ENCODE measurements around the gene TRIM69. TPM values are rescaled to one million over a fixed set of nuclear protein-coding genes. Genes with fewer than 3 reads are reported as not detected.
"Not testable (repeated sequence)": the region's sequence is repeated elsewhere in the genome, so short reads cannot be mapped to it uniquely, and the experiment has no call there.

The TRIM69 gene
- total RNA-seq, 1 experiment from 2014 or later = 9.2 TPM

DNA sequence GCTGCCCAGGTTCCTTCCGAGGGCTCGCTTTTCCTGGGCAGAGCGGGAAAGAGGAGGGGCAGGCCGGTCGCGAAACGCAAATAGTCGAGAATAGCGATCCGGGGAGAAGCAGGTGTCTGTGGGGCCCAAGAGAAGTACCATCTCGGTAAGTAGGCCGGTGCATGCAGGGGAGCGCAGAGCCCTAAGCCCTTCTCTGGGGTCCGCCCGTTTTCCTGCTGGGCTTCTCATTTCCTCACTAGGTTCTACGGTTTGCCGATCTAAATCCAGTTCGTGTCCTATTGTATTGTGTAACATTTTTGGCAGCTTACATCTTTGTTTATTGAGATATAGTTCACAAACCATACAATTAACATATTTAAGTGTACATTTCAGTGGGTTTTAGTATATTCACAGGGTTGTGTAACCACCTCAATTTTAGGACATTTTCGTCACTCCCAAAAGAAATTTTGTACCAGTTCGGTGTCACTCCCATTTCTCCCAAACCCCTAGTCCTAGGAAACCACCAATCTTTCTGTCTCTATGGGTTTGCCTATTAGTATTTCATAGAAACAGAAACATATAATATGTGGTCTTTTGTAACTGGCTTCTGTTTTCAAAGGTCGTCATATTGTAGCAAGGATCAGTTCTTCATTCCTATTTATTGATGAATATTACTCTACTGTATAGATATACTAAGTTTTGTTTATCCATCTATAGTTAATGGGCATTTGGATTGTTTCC is 6.8 kb upstream of the TRIM69 start:
- in situ Hi-C loops (cut with HindIII; ENCODE audit: low sequenced_read_pairs) = no loop called here
- peak; percentile 34 for DNase-seq (ENCODE audit: low spot score)

DNA sequence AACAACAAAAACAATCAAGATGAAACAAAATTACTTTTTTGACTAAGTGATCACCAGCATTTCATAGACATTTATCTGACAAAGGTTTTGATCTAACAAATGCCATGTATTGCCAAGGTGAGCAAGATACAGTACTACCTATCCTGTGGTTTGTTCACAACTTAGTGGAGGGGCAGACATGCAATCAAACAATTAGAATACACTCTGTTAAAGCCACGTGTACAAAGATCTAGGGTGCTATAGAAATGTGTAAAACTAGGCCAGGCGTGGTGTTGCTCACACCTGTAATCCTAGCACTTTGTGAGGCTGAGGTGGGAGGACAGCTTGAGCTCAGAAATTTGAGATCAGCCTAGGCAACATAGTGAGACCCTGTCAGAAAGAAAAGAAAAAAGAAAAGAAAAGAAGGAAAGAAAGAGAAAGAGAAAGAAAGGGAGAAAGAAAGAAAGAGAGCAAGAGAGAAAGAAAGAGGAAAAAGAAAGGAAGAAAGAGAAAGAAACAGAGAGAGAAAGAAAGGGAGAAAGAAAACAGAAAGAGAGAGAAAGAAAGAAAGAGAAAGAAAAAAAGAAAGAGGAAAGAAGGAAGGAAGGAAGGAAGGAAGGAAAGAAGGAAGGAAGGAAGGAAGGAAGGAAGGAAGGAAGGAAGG is 1.4 kb upstream of the TRIM69 start:
- in situ Hi-C loops (cut with HindIII; ENCODE audit: low sequenced_read_pairs) = no loop called here
- DNase-seq (ENCODE audit: low spot score) = no peak

DNA sequence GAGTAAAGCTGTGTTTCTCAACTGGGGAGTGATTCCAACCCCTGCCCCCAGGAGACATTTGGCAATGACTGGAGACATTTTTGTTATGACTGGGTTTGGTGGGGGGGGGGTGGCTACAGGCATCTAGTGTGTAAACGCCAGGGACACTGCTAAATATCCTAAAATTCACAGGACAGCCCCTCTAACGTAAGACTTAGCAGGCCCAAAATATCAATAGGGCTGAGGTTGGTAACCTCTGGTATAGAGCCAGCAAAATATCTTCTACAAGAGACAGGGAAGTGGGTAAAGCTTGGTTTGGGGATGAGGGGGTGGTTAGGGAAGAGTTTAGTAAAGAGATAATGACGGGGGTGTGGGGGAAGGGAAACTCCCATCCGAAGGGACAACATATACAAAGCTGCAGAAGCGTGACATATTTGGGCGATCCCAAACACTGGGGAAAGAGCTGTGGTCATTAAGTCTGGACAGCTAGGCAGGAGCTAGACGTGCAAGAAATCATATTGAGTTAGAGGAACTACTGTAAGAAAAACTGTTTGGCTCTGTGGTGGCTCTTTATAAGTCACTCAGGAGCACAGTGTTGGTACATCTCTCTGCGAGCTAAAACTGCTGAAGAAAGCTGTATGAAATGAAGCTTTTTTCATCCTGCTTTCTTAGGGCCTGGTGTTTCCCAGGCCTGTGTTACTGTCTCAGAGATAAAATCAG is 697 bp upstream of the TRIM69 start:
- in situ Hi-C loops (cut with HindIII; ENCODE audit: low sequenced_read_pairs) = no loop called here
- DNase-seq (ENCODE audit: low spot score) = no peak

DNA sequence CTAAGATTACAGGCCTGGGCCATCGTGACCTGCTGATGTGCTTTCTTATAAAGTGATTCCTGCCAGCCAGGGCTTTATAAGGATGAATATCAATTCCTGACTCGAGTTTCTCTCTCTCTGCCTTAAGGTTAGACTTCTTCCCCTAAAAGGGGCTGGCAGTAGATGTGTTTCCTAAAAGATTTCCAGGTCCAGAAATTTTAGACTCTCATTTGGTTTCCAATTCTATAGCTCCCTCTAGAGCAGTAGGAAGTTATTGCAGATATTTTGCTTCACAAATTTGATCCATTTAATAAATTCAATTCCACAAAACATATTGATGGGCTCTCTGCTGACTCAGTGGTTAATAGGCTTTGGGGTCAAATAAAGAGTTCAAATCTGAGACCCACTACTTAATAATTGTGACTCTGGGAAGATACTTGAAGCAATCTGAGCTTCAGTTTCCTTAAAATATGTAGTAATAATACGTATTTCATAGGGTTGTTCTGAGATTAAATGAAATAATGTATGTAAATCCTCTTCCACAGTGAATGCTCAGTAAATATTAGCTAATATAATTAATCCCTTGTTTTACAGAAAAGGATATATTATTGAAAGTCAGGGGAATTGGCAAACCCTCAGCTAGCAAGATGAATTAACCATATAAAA is 2.1 kb downstream of the TRIM69 start:
- peak; percentile 45 for DNase-seq (ENCODE audit: low spot score)
- in situ Hi-C loops (cut with HindIII; ENCODE audit: low sequenced_read_pairs) = no loop called here

DNA sequence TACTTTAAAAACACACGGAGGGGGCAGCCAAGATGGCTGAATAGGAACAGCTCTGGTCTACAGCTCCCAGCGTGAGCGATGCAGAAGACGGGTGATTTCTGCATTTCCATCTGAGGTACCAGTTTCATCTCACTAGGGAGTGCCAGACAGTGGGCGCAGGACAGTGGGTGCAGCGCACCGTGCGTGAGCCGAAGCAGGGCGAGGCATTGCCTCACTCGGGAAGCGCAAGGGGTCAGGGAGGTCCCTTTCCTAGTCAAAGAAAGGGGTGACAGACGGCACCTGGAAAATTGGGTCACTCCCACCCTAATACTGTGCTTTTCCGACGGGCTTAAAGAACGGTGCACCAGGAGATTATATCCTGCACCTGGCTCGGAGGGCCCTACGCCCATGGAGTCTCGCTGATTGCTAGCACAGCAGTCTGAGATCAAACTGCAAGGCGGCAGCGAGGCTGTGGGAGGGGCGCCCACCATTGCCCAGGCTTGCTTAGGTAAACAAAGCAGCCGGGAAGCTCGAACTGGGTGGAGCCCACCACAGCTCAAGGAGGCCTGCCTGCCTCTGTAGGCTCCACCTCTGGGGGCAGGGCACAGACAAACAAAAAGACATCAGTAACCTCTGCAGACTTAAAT is 3.0 kb downstream of the TRIM69 start:
- in situ Hi-C loops (cut with HindIII; ENCODE audit: low sequenced_read_pairs); DNase-seq (ENCODE audit: low spot score): not testable (repeated sequence)

DNA sequence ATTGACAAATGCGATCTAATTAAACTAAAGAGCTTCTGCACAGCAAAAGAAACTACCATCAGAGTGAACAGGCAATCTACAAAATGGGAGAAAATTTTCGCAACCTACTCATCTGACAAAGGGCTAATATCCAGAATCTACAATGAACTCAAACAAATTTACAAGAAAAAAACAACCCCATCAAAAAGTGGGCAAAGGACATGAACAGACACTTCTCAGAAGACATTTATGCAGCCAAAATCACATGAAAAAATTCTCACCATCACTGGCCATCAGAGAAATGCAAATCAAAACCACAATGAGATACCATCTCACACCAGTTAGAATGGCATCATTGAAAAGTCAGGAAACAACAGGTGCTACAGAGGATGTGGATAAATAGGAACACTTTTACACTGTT is 7.1 kb downstream of the TRIM69 start:
- DNase-seq (ENCODE audit: low spot score); in situ Hi-C loops (cut with HindIII; ENCODE audit: low sequenced_read_pairs): not testable (repeated sequence)

DNA sequence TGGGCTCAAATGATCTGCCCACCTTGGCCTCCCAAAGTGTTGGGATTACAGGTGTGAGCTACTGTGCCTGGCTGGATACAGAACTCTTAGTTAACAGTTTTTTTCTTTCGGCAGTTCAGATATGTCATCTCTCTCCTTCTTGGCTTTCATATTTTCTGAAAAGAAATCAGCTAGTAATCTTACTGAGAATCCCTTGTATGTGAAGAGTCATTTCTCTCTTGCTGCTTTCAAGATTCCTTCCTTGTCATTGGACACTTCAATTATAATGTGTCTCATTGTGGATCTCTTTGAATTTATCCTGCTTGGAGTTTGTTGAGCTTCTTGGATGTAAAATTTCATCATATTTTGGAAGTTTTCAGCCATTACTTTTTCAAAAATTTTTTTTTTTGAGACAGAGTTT is 17.0 kb downstream of the TRIM69 start:
- in situ Hi-C loops (cut with HindIII; ENCODE audit: low sequenced_read_pairs) = no loop called here
- DNase-seq (ENCODE audit: low spot score) = no peak

DNA sequence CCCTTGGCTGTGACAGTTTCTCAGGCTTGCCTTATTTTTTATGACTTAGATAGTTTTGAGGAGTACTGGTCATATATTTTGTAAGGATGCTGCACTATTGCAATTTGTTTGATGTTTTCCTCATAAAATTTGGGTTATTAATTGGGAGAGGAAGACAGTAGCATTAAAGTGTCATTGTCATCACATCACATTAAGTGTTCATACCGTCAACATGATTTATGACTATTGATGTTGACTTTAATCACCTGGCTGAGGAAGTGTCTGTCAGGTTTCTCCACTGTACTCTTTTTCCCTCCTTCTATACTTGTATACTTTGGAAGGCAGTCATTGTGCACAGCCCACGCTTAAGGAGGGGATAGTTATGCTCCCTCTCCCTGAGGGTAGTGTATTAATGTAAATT is 26.9 kb downstream of the TRIM69 start:
- no peak for DNase-seq (ENCODE audit: low spot score)
- in situ Hi-C loops (cut with HindIII; ENCODE audit: low sequenced_read_pairs) = no loop called here

DNA sequence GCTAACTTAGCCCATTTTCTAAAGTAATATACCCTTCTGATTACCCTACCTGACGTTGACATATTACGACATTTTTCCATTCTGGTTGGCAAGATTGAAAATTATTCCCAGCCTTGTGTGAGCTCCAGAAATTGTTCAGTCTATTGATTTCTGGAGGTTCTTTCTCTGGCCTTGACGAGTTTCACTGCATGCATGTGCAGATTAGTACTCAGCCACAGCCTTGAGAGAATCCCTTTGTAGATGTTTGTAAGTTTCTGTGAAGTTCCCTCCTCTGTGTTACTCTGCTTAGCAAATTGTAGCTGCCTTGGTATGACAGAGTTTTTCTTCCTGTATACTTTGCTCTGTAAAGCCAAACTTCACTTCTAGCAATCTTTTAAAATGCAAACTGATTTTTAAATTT is 27.5 kb downstream of the TRIM69 start:
- DNase-seq (ENCODE audit: low spot score) = no peak
- in situ Hi-C loops (cut with HindIII; ENCODE audit: low sequenced_read_pairs) = no loop called here

DNA sequence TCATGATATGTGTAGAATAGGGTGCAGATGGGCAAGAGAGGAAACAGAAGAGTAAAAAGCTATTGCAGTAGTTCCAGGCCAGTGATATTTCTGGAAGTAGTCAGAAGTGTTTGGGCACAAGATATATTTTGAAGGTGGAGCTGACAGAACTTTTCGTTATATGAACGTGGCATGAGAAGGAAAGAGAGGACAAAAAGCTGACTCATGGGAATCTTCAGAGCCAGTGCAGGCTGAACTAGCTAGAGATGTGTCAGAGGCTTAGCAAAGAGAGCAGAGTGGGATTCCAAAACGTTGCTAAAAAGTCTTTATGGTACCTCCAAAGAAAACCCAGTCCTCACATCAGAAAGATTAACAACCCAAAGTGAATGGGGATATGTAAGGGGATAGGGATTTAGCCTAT is 28.7 kb downstream of the TRIM69 start:
- no peak for DNase-seq (ENCODE audit: low spot score)
- in situ Hi-C loops (cut with HindIII; ENCODE audit: low sequenced_read_pairs) = no loop called here

DNA sequence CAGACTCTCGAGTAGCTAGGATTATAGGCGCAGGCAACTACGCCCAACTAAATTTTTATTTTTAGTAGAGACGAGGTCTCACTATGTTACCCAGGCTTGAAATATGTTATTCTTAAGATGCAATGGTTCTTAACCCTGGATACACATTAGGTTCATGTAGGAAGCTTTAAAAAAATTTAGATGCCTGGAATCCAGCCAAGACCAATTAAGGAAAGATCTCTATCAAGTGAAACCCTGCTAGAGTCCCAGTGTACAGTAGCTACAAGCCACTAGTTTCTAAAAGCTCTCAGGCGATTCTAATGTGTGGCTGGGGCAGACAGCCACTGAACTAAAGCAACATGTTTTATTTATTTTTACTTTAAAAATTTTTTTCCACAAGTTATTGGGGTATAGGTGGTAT is 33.2 kb downstream of the TRIM69 start:
- DNase-seq (ENCODE audit: low spot score) = no peak
- in situ Hi-C loops (cut with HindIII; ENCODE audit: low sequenced_read_pairs) = no loop called here

DNA sequence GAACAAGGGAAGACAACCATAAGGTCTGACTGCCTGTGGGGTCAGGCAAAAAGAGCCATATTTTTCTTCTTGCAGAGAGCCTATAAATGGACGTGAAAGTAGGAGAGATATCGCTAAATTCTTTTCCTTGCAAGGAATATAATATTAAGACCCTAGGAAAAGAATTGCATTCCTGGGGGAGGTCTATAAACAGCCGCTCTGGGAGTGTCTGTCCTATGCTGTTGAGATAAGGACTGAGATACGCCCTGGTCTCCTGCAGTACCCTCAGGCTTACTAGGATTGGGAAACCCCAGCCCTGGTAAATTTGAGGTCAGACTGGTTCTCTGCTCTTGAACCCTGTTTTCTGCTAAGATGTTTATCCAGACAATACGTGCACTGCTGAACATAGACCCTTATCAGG is 34.4 kb downstream of the TRIM69 start:
- in situ Hi-C loops (cut with HindIII; ENCODE audit: low sequenced_read_pairs); DNase-seq (ENCODE audit: low spot score): not testable (repeated sequence)

DNA sequence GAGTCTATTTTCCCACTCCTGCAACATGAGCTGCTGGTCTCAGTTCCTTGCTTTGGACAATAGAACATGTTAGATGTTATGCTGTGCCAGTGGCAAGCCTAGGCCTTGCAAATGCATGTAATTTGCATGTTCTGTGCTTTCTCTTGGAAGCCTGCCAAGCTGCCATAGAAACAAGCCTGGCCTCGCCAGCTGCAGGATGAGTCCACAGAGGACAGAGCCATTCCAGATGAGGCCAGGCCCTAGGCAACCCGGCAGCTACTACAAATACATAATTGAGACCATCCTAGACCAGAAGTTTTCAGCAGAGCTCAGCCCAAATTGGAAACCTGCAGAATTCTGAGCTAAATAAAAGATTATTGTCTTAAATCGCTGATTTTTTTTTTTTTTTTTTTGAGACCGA is 39.6 kb downstream of the TRIM69 start:
- in situ Hi-C loops (cut with HindIII; ENCODE audit: low sequenced_read_pairs) = no loop called here
- no peak for DNase-seq (ENCODE audit: low spot score)

DNA sequence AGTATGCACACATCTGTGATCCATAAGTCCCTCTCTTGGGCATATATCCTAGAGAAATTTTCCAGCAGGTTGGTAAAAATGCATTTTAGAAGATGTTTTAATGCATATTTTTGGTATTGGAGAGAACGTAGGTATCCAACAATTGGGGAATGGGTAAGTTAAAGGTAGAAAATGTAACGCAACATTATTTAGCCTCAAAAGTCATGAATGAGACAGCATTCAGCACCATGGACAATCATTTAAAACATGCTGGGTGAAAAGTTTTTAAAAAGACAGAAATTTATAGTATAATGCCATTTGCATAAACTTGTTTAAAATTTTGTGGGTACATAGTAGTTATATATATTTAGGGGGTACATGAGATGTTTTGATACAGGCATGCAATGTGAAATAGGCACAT is 43.4 kb downstream of the TRIM69 start:
- no peak for DNase-seq (ENCODE audit: low spot score)
- in situ Hi-C loops (cut with HindIII; ENCODE audit: low sequenced_read_pairs) = no loop called here

DNA sequence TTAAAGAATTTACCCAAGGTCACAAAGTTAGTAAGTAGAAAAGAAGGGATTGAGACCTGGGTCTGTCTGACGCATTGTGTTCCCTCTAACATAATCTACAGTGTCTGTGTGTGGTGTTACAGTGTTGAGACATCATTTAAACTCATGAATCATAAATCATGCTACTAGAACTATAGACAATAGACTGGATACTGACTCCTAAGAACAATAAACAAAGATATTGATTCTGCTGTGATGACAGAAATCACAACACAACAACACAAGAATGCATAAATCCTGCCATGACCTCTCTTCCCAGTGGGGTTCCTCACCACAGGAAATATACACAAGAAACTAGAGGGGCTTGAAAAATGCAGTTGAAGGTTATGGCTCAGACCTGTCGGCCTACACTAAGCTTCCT is 44.3 kb downstream of the TRIM69 start:
- in situ Hi-C loops (cut with HindIII; ENCODE audit: low sequenced_read_pairs) = no loop called here
- no peak for DNase-seq (ENCODE audit: low spot score)

DNA sequence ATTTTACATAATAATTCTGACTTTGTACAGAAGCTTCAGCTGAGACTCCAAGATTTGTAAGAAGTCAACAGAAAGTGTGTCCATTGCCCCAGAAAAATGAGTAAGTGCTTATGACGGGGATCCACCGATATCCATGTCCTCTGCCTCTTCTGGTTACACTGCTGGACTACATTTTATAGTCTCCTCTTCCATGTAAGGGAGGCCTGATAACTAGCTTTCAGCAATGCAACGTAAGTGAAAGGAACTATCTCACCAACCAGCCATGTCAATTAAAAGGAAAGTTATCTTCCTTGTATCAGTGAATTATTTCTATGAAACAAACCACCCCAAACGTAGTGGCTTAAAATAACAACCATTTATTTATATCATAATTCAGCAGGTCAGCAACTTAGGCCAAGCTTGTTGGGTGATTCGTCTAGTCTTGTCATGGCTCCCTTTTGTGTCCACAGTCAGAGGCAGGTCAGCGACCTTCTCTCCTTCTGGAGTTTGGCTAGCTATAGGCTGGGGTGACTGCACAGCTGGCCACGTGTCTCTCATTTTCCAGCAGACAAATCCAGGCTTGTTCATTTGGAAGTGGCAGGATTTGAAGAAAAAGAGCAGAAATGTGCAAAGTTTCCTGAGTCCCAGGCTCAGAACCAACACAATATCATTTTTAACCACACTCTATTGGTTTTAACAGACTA is 44.9 kb downstream of the TRIM69 start:
- DNase-seq (ENCODE audit: low spot score) = no peak
- in situ Hi-C loops (cut with HindIII; ENCODE audit: low sequenced_read_pairs) = no loop called here

DNA sequence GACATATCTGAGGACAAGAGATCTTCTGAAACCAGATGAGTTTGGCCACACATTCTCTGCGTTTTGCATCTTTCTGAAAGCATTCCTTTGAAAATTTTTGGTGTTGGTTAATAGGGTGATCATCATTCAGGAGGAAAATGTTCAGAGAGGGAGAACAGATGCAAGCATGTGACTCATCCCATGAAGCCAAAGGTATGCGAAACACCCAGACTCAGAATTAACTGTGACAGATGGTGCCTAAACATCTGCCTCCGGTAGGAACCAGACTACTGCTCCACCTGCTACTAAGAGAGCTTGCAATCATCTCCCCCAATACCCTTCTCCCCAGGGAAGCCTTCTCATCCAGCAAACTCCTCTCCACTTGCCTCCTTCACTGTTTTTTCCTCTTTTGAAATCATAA is 46.2 kb downstream of the TRIM69 start:
- no peak for DNase-seq (ENCODE audit: low spot score)
- in situ Hi-C loops (cut with HindIII; ENCODE audit: low sequenced_read_pairs) = no loop called here

DNA sequence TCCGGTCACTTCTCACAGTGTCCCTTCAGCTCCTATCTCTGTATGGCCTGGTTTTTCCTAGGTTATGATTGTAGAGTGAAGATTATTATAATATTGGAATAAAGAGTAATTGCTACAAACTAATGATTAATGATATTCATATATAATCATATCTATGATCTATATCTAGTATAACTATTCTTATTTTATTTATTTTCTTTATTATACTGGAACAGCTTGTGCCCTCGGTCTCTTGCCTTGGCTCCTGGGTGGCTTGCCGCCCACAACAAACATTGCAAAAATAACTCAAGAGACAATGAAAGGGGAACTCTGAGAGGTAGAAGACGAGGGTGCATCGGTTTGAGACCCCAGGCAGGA is 48.6 kb downstream of the TRIM69 start:
- DNase-seq (ENCODE audit: low spot score); in situ Hi-C loops (cut with HindIII; ENCODE audit: low sequenced_read_pairs): not testable (repeated sequence)

DNA sequence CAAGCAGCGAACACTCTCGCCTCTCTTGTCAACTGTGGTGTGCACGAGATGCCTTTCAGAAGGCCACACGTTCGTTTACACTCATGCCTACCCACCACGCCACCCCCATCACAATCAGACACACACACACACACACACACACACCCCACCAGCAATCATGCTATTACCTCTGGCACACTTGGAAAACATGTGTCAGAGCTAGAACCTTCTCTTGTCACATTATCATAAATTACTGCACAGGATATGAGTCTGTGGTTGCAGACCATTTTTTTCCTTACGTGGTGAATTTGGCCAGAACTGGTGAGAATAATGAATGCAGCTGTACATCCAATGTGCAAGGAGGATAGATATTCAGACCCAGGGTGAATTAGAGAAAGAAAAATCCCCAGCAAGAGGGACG is 52.4 kb downstream of the TRIM69 start:
- no peak for DNase-seq (ENCODE audit: low spot score)
- in situ Hi-C loops (cut with HindIII; ENCODE audit: low sequenced_read_pairs) = no loop called here
